ENCODE data around the gene DSCAM.

- no peak for TF ChIP-seq POLR2AphosphoS5 (IDR thresholded peaks at IDR 0.05; ENCODE audit: low read depth, low read length)
- no peak for TF ChIP-seq RAD21 (IDR thresholded peaks at IDR 0.05; ENCODE audit: low read depth)
- no peak for TF ChIP-seq YY1 (IDR thresholded peaks at IDR 0.05; ENCODE audit: extremely low read depth, insufficient replicate concordance, low read depth, low read length)
- TF ChIP-seq REST (IDR thresholded peaks at IDR 0.05; ENCODE audit: low read depth) = no peak
Observed at GRCh38 chr21:40255518-40256444, 591.2 kb downstream of the DSCAM start.

Data from HCT116 (cell line).